BLaER1 (cell line): Measurements from ENCODE around the gene RASIP1.
"Not testable (repeated sequence)": the region's sequence is repeated elsewhere in the genome, so short reads cannot be mapped to it uniquely, and the experiment has no call there.

Experiments
- H3K27ac ChIP-seq: shearing (Covaris generic); formaldehyde crosslinking; 2 replicates; pipeline ENCODE4 v1.8.1; 2022
- H3K27me3 ChIP-seq: shearing (Covaris generic); formaldehyde crosslinking; 2 replicates; pipeline ENCODE4 v1.8.1; 2022
- H3K36me3 ChIP-seq: shearing (Covaris generic); formaldehyde crosslinking; 2 replicates; pipeline ENCODE4 v1.8.1; 2022
- H3K4me1 ChIP-seq: shearing (Covaris generic); formaldehyde crosslinking; 2 replicates; pipeline ENCODE4 v1.8.1; 2022
- H3K4me2 ChIP-seq: shearing (Covaris generic); formaldehyde crosslinking; 2 replicates; pipeline ENCODE4 v1.8.1; 2022
- H3K4me3 ChIP-seq: shearing (Covaris generic); formaldehyde crosslinking; 2 replicates; pipeline ENCODE4 v1.8.1; 2022
- H3K9ac ChIP-seq: shearing (Covaris generic); formaldehyde crosslinking; 2 replicates; pipeline ENCODE4 v1.8.1; 2022
- H3K9me3 ChIP-seq: shearing (Covaris generic); formaldehyde crosslinking; 2 replicates; pipeline ENCODE4 v1.8.1; 2022
- H4K20me1 ChIP-seq: shearing (Covaris generic); formaldehyde crosslinking; 2 replicates; pipeline ENCODE4 v1.8.1; 2022
- Cebpa-rat ChIP-seq: shearing (Covaris generic); IDR thresholded peaks from 2 replicates; pipeline ENCODE4 v1.8.1; 2022

The RASIP1 gene

GRCh38 chr19:48693629-48694028 is 46.8 kb downstream of the RASIP1 start:
- TF ChIP-seq Cebpa-rat = peak; percentile 69; the same call in 1 of the 2 replicates
- H3K27me3 ChIP-seq, H3K27ac ChIP-seq: not testable (repeated sequence)

GRCh38 chr19:48689449-48689848 is 51.0 kb downstream of the RASIP1 start:
- Histone ChIP-seq H4K20me1 (no peaks in the 10 kb centered on the region), H3K9me3 (no peaks in the 10 kb centered on the region), H3K4me3 (no peak overlapping the region), H3K9ac (0 out of 2 replicates have a peak overlapping the region, but pooled peaks have one; percentile 6), H3K27ac (peak overlapping the region; percentile 33), H3K4me1 (peaks cover 72% of the 10 kb centered on the region), H3K36me3 (no peaks in the 10 kb centered on the region), H3K27me3 (no peaks in the 10 kb centered on the region), H3K4me2 (peak overlapping the region; percentile 59)
- no peak for TF ChIP-seq Cebpa-rat

More at GRCh38 chr19:48693629-48694028, 46.8 kb downstream of the RASIP1 start:
- H4K20me1 ChIP-seq, H3K4me3 ChIP-seq, H3K36me3 ChIP-seq, H3K9ac ChIP-seq, H3K4me2 ChIP-seq, H3K9me3 ChIP-seq: not testable (repeated sequence)
- H3K4me1 ChIP-seq = peaks cover 70% of the 10 kb centered on the region

GRCh38 chr19:48687776-48688175 is 52.6 kb downstream of the RASIP1 start:
- Histone ChIP-seq H3K4me3 (no peak overlapping the region), H3K9me3 (no peaks in the 10 kb centered on the region), H4K20me1 (no peaks in the 10 kb centered on the region), H3K4me1 (peaks cover 86% of the 10 kb centered on the region), H3K27ac (no peak overlapping the region), H3K27me3 (no peaks in the 10 kb centered on the region), H3K36me3 (no peaks in the 10 kb centered on the region), H3K9ac (no peak overlapping the region), H3K4me2 (peak overlapping the region; percentile 39; the same call in 1 of the 2 replicates)
- TF ChIP-seq Cebpa-rat = no peak

- not testable (repeated sequence) for H3K27ac ChIP-seq, H3K27me3 ChIP-seq, H3K4me3 ChIP-seq, H3K36me3 ChIP-seq, H4K20me1 ChIP-seq, H3K9ac ChIP-seq, H3K9me3 ChIP-seq
- Histone ChIP-seq H3K4me1 (peaks cover 97% of the 10 kb centered on the region), H3K4me2 (peak overlapping the region; percentile 39)
Observed at GRCh38 chr19:48686637-48687036, 53.8 kb downstream of the RASIP1 start.

GRCh38 chr19:48686088-48686487 is 54.3 kb downstream of the RASIP1 start:
- Histone ChIP-seq H3K4me3 (no peak overlapping the region), H3K27me3 (no peaks in the 10 kb centered on the region), H4K20me1 (no peaks in the 10 kb centered on the region), H3K27ac (no peak overlapping the region), H3K4me2 (peak overlapping the region; percentile 44; the same call in 1 of the 2 replicates), H3K9ac (no peak overlapping the region), H3K36me3 (no peaks in the 10 kb centered on the region), H3K4me1 (peaks cover 97% of the 10 kb centered on the region), H3K9me3 (no peaks in the 10 kb centered on the region)
- no peak for TF ChIP-seq Cebpa-rat

- peaks cover 97% of the 10 kb centered on the region for H3K4me1 ChIP-seq
Observed at GRCh38 chr19:48685583-48685982, 54.8 kb downstream of the RASIP1 start.

GRCh38 chr19:48683349-48683748 is 57.1 kb downstream of the RASIP1 start:
- Histone ChIP-seq H3K27ac (no peak overlapping the region), H4K20me1 (no peaks in the 10 kb centered on the region), H3K4me1 (peaks cover 97% of the 10 kb centered on the region), H3K4me2 (peak overlapping the region; percentile 92), H3K9me3 (no peaks in the 10 kb centered on the region), H3K9ac (no peak overlapping the region), H3K4me3 (peak overlapping the region; percentile 28; the same call in 1 of the 2 replicates), H3K27me3 (no peaks in the 10 kb centered on the region), H3K36me3 (no peaks in the 10 kb centered on the region)
- no peak for TF ChIP-seq Cebpa-rat

More at GRCh38 chr19:48685583-48685982, 54.8 kb downstream of the RASIP1 start:
- no peaks in the 10 kb centered on the region for H4K20me1 ChIP-seq
- no peaks in the 10 kb centered on the region for H3K9me3 ChIP-seq
- no peak overlapping the region for H3K4me3 ChIP-seq
- no peaks in the 10 kb centered on the region for H3K27me3 ChIP-seq
- H3K4me2 ChIP-seq = peak overlapping the region; percentile 44
- H3K9ac ChIP-seq = no peak overlapping the region
- H3K27ac ChIP-seq = no peak overlapping the region
- no peak for TF ChIP-seq Cebpa-rat
- no peaks in the 10 kb centered on the region for H3K36me3 ChIP-seq

GRCh38 chr19:48681127-48681470 is 59.3 kb downstream of the RASIP1 start:
- Histone ChIP-seq H3K9ac (peak overlapping the region; percentile 17; the same call in 1 of the 2 replicates), H4K20me1 (no peaks in the 10 kb centered on the region), H3K27me3 (no peaks in the 10 kb centered on the region), H3K4me3 (0 out of 2 replicates have a peak overlapping the region, but pooled peaks have one; percentile 41), H3K27ac (peak overlapping the region; percentile 82), H3K9me3 (no peaks in the 10 kb centered on the region), H3K4me1 (peaks cover 82% of the 10 kb centered on the region), H3K4me2 (peak overlapping the region; percentile 92), H3K36me3 (no peaks in the 10 kb centered on the region)
- no peak for TF ChIP-seq Cebpa-rat

- no peaks in the 10 kb centered on the region for H3K27me3 ChIP-seq
- H3K36me3 ChIP-seq = no peaks in the 10 kb centered on the region
- H3K4me1 ChIP-seq = peaks cover 81% of the 10 kb centered on the region
- H3K4me3 ChIP-seq = peak overlapping the region; percentile 41; the same call in 1 of the 2 replicates
- no peaks in the 10 kb centered on the region for H4K20me1 ChIP-seq
- H3K9ac ChIP-seq = peak overlapping the region; percentile 17; the same call in 1 of the 2 replicates
- H3K9me3 ChIP-seq = no peaks in the 10 kb centered on the region
- peak overlapping the region; percentile 92 for H3K4me2 ChIP-seq
- peak overlapping the region; percentile 82 for H3K27ac ChIP-seq
- TF ChIP-seq Cebpa-rat = no peak
Observed at GRCh38 chr19:48680436-48681126, 59.8 kb downstream of the RASIP1 start.

GRCh38 chr19:48680006-48680405 is 60.4 kb downstream of the RASIP1 start:
- Histone ChIP-seq H3K27ac (peak overlapping the region; percentile 82; the same call in 1 of the 2 replicates), H3K4me2 (peak overlapping the region; percentile 92), H3K4me1 (peaks cover 81% of the 10 kb centered on the region)
- H3K36me3 ChIP-seq, H3K4me3 ChIP-seq, H3K9ac ChIP-seq, H3K9me3 ChIP-seq, H3K27me3 ChIP-seq, H4K20me1 ChIP-seq: not testable (repeated sequence)
